ENCODE data around the gene PBRM1. TPM values are rescaled to one million over a fixed set of nuclear protein-coding genes. Genes with fewer than 3 reads are reported as not detected.

PBRM1 gene
- total RNA-seq, 4 donors from 2014 or later = 60.3 to 335 (median 134) TPM

DNA sequence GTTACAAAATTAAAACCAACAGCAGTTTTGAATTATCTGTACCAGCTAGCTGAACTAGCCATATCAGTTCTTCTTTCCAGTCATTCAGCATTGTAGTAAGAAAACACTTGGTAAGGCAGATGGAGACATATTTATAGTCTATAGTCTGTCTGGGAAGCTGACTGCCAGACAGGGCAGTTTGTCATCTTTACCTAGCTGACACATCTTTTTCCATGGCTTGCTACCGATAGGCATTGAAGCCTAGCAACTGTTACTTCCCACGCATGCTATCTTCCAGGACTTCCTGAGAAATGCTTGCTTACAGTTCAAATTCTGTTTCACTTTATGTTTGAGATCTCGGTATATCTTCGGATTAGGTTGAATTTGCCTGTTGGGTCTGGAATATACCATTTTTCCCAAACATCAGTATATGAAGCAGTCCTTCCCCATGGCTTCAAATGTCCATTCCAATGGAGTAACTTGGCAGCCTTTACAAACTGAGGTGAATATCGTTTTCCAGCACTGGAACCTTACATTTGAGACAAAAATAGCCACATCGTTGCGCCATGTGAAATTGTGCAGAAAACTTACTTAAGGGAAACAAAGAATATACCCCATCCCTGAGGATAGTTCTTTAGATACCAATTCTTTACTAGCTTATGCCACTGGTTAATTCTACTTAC, 8.9 kb upstream of the PBRM1 start:
- TF ChIP-seq POLR2AphosphoS5 (IDR thresholded peaks at IDR 0.05) (no peak), EP300 (IDR thresholded peaks at IDR 0.05; ENCODE audit: low read depth) (no peak), POLR2A (IDR thresholded peaks at IDR 0.05) (no peak)
- TF ChIP-seq, protein P1, sequence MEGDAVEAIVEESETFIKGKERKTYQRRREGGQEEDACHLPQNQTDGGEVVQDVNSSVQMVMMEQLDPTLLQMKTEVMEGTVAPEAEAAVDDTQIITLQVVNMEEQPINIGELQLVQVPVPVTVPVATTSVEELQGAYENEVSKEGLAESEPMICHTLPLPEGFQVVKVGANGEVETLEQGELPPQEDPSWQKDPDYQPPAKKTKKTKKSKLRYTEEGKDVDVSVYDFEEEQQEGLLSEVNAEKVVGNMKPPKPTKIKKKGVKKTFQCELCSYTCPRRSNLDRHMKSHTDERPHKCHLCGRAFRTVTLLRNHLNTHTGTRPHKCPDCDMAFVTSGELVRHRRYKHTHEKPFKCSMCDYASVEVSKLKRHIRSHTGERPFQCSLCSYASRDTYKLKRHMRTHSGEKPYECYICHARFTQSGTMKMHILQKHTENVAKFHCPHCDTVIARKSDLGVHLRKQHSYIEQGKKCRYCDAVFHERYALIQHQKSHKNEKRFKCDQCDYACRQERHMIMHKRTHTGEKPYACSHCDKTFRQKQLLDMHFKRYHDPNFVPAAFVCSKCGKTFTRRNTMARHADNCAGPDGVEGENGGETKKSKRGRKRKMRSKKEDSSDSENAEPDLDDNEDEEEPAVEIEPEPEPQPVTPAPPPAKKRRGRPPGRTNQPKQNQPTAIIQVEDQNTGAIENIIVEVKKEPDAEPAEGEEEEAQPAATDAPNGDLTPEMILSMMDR (IDR thresholded peaks at IDR 0.05) = no peak
- Histone ChIP-seq H3K4me1 (no peaks in the 10 kb centered on the region), H3K27me3 (no peaks in the 10 kb centered on the region), H3K36me3 (peaks cover 0 to 76% (median 35%) of the 10 kb centered on the region in 4 donors), H3K9me3 (no peaks in the 10 kb centered on the region), H3K4me3 (no peak overlapping the region), H3K27ac (no peak overlapping the region)
- in situ Hi-C loops (cut with MboI; ENCODE audit: low pct_ligation_motif_present in 1 of 4, low pct_unique_long_range_greater_than_20kb in 1 of 4, low sequenced_read_pairs in 3 of 4) (no loop called here), intact Hi-C loops (cut with DNase I; ENCODE audit: low total_unique reads) (no loop called here)
- 80 to 83% methylated on average over 4 to 7 of the region's 7 CpGs for WGBS, 2 donors (ENCODE audit: low coverage in 1 of 2)
- DNase-seq = no peak

DNA sequence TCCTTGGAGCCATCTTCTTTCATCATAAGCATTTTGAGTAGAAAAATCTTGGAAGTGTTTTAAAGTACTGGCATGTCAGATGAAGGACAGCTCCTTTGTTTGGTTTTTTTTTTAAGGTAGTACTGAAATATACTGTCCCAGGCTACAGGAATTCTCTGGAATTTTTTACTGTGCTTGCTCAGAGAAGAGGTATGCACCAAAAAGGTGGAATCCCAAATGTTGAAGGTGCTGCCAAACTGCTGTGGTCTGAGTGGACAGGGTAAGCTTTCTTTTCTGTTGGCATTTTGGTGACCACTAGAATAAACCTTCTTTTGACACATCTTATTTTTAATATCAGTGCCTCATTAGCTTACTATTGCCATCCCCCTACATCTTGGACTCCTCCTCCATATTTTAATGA, 7.4 kb upstream of the PBRM1 start:
- Histone ChIP-seq H3K27ac (no peak overlapping the region), H3K9me3 (no peaks in the 10 kb centered on the region), H3K4me3 (no peak overlapping the region), H3K27me3 (no peaks in the 10 kb centered on the region), H3K36me3 (peaks cover 0 to 92% (median 43%) of the 10 kb centered on the region in 4 donors), H3K4me1 (peaks cover 0 to 3% (median under 1%) of the 10 kb centered on the region in 4 donors)
- DNase-seq = no peak
- intact Hi-C loops (cut with DNase I; ENCODE audit: low total_unique reads) = no loop called here
- TF ChIP-seq POLR2A (IDR thresholded peaks at IDR 0.05) = no peak
- TF ChIP-seq EP300 (IDR thresholded peaks at IDR 0.05; ENCODE audit: low read depth) = no peak
- no peak for TF ChIP-seq POLR2AphosphoS5 (IDR thresholded peaks at IDR 0.05)
- in situ Hi-C loops (cut with MboI; ENCODE audit: low pct_ligation_motif_present in 1 of 4, low pct_unique_long_range_greater_than_20kb in 1 of 4, low sequenced_read_pairs in 3 of 4) = no loop called here

DNA sequence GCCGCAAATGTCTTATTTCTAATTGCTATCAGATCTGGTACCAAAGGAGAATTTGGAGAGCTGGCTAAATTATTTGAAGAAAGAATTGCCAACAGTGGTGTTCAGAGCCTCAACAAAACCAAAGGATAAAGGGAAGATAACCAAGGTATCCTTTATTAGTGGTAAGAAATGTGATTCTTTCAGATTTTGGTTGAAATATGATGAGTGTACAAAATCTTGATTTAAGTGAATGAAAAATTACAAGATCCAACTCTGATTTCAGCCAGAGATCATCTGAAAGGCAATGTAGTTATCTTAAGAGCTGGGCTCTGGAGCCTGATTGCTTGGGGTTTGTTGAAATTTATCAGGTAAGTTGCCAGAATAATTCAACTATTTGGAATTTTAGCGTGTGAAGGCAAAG, 4.8 kb upstream of the PBRM1 start:
- Histone ChIP-seq H3K9me3 (no peaks in the 10 kb centered on the region), H3K27ac (no peak overlapping the region), H3K27me3 (no peaks in the 10 kb centered on the region), H3K36me3 (peaks cover 0 to 79% (median 38%) of the 10 kb centered on the region in 4 donors), H3K4me1 (peaks cover 5 to 20% (median 17%) of the 10 kb centered on the region in 4 donors), H3K4me3 (no peak overlapping the region)
- intact Hi-C loops (cut with DNase I; ENCODE audit: low total_unique reads) = no loop called here
- TF ChIP-seq, protein P1 (IDR thresholded peaks at IDR 0.05) = no peak
- TF ChIP-seq EP300 (IDR thresholded peaks at IDR 0.05; ENCODE audit: low read depth) = no peak
- in situ Hi-C loops (cut with MboI; ENCODE audit: low pct_ligation_motif_present in 1 of 4, low pct_unique_long_range_greater_than_20kb in 1 of 4, low sequenced_read_pairs in 3 of 4) = no loop called here
- DNase-seq = no peak
- 90 to 91% methylated on average over 2 of the region's 2 CpGs for WGBS, 2 donors (ENCODE audit: low coverage in 1 of 2)

DNA sequence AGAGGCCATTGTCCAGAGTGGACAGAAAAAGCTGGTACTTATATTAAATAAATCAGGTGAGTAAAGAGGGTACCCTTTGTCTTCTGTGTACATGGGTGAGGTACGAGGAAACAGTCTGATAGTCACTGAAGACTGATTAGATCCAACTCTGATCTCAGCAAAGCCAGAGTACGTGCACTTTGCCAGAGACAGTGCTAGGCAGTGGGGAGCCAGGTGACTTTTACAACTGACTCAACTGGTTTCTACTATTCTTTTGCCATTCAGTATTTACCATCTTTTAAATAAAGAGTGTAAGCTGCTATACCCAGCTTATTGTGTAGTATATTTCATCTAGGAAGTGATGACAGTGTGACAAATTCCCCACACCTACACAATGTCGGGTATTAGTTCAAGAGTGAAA, 3.4 kb upstream of the PBRM1 start:
- intact Hi-C loops (cut with DNase I; ENCODE audit: low total_unique reads) = no loop called here
- in situ Hi-C loops (cut with MboI; ENCODE audit: low pct_ligation_motif_present in 1 of 4, low pct_unique_long_range_greater_than_20kb in 1 of 4, low sequenced_read_pairs in 3 of 4) = no loop called here

More for the DNA sequence above, 3.4 kb upstream of the PBRM1 start:
- WGBS, 2 donors (ENCODE audit: low coverage in 1 of 2) = 85 to 100% methylated on average over 1 to 3 of the region's 3 CpGs
- no peaks in the 10 kb centered on the region for H3K9me3 ChIP-seq
- H3K36me3 ChIP-seq = peaks cover 0 to 67% (median 32%) of the 10 kb centered on the region in 4 donors
- H3K27me3 ChIP-seq = no peaks in the 10 kb centered on the region
- no peak for DNase-seq
- no peak overlapping the region for H3K4me3 ChIP-seq
- H3K4me1 ChIP-seq = peaks cover 5 to 28% (median 26%) of the 10 kb centered on the region in 4 donors
- no peak overlapping the region for H3K27ac ChIP-seq
- TF ChIP-seq POLR2AphosphoS5 (IDR thresholded peaks at IDR 0.05) (no peak), POLR2A (IDR thresholded peaks at IDR 0.05) (no peak), EP300 (IDR thresholded peaks at IDR 0.05; ENCODE audit: low read depth) (no peak)
- TF ChIP-seq, protein P1 (IDR thresholded peaks at IDR 0.05) = no peak
